WI38 (cell line): Measurements from ENCODE around the gene C19orf85.

Experiments
- H3K4me3 ChIP-seq: 2 replicates; pipeline ENCODE4 v1.5.1; 2011; ENCODE audit warnings: low read depth, mild to moderate bottlenecking, control low read depth, low read length
- TF ChIP-seq, protein P1 (sequence below): IDR thresholded peaks from 2 replicates; pipeline ENCODE4 v1.5.1; 2012; ENCODE audit warnings: low read depth, mild to moderate bottlenecking, control low read depth, low read length

Gene C19orf85

DNA sequence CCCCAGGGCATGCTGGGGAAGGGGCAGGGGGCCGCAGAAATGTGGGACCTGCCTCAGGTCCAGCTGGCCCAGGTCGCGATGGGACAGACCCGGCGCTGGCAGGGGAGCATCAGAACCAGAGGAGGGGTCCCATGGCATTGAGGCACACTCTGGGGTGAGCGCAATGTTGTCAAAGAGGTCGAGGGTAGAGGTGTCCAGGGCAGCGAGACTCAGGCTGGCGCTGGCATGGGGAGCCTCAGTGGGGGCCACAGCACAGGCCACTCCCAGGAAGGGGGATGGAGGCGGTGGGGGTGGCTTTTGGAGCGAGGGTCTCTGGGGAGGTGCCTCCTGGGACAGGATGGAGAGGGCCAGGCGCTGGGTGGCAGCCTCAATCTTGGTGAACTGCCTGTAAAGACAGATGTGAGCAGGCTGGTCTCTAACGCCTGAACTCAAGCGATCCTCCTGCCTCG lies 944 bp downstream of the C19orf85 start:
- TF ChIP-seq, protein P1, sequence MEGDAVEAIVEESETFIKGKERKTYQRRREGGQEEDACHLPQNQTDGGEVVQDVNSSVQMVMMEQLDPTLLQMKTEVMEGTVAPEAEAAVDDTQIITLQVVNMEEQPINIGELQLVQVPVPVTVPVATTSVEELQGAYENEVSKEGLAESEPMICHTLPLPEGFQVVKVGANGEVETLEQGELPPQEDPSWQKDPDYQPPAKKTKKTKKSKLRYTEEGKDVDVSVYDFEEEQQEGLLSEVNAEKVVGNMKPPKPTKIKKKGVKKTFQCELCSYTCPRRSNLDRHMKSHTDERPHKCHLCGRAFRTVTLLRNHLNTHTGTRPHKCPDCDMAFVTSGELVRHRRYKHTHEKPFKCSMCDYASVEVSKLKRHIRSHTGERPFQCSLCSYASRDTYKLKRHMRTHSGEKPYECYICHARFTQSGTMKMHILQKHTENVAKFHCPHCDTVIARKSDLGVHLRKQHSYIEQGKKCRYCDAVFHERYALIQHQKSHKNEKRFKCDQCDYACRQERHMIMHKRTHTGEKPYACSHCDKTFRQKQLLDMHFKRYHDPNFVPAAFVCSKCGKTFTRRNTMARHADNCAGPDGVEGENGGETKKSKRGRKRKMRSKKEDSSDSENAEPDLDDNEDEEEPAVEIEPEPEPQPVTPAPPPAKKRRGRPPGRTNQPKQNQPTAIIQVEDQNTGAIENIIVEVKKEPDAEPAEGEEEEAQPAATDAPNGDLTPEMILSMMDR = no peak
- no peak overlapping the region for H3K4me3 ChIP-seq

DNA sequence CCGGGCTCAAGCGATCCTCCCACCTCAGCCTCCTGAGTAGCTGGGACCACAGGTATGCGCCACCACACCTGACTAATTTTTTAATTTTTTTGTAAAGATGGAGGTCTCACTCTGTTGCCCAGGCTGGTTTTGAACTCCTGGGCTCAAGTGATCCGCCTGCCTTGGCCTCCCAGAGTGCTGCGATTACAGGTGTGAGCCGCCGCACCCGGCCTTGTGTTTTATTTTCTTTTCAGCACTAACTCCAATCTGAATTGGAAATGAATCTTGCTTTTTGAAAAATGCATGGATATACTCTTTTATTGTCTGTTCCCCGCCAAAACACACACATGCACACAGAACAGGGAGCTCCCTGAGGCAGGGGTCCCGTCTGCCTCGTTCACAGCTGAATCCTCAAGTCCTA lies 1.8 kb downstream of the C19orf85 start:
- no peak overlapping the region for H3K4me3 ChIP-seq
- TF ChIP-seq, protein P1 = no peak

GRCh38 chr19:55461974-55462626 lies 2.5 kb downstream of the C19orf85 start:
- H3K4me3 ChIP-seq = peak overlapping the region; percentile 63
- TF ChIP-seq, protein P1 = no peak

DNA sequence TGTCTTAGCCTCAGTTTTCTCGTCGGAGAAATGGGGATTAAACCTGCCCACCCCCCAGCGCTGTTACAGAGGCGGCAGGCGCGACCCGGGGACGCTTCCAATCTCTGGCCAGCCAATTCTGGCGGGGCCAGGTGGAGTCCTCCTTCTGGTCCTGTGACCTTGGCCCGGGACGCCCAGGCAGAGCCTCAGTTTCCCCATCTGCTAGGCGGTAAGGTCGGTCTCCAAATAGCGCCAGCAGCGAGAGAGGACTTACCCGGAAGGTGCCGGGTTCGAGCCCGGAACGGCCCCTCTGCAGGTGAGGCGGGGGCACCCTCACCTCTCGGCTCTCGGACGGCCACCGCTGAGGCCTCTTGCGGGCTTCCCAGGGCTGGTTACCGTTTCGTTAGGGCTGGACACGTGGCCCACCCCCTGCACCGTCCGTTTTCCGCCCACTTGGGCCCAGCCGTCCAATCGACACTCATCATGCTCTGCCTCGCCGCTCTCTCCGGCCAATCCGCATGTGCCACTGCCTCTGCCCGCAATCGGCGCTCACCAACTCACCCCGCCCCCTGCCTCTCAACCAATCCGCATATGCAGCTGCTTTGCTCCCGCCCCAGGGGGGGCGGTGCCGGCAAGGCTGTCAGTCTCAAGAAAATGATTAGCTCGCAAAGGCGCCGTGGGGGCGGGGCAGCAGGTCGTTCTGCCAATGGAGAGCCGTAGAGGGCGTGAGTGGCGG lies 3.1 kb downstream of the C19orf85 start, which contains the start of gene ISOC2:
ISOC2 (minus strand) TSS at position 384 of the 715 bp plus-strand sequence. CDS start 5,156 bp downstream, outside the sequence.
- TF ChIP-seq, protein P1 = no peak
- H3K4me3 ChIP-seq = peak within 1 kb of the TSS; percentile 88

DNA sequence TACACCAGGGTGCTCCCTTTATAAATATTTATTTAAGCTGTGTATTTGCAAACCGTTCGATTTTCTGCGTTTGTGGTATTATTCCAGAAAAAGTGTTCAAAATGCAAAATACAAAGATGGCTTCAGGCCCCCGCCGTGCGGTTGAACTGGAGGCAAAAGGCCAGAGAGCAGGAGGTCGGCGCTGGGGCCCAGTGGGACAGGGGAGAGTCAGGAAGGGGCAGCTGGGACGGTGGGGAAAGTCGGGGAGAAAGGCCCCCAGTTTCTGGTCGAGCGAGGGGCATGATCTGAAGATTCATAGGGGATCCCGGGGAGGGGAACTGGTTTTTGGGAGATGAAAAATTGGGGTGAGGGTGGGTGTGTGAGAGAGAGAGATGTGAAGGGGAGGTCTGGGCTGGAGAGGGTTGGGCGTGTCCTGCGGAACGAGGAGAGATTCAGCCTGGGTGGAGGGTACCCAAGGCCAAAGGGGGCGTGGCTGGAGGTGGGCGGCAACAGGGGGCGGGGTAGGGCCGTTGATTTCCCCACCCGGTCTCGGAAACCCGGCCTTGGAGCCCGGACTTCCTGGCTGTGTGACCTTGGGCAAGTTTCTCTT lies 3.8 kb downstream of the C19orf85 start:
- H3K4me3 ChIP-seq = peak overlapping the region; percentile 88
- TF ChIP-seq, protein P1 = no peak

DNA sequence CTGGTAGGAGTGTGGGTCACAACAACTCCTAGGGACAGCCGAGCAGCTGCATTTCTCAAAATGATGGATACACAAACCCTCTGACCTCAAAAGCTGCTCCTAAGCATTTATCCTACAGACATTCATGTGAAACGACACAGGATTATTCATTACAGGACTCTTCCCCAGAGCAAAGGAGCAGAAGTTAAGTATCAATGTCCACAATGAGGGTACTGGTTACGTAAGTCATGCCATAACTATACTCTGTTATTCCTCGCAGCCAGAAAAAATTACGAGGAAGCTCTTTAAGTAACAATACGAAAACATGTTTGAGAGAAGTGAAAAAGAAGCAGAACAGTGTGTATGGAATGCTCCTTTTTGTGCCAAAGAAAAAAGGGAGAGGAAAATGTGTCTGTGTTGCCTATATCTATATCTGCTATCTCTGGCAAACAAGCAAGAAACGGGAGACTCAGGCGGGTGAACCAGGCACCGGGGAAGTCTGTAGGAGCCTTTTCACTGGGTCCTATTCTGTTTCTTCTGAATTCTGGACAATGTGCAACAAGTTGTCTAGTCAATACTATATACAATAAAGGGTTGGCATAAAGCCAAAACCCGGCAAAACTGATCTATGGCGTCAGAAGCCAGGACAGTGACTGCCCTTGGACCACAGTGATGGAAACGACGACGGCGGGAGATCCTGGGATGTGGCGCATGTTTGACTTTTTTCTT lies 4.4 kb downstream of the C19orf85 start:
- TF ChIP-seq, protein P1 = no peak

More for the DNA sequence above, 4.4 kb downstream of the C19orf85 start:
- H3K4me3 ChIP-seq = peak overlapping the region; percentile 88
